GM06990 (cell line): ENCODE data around the gene FAM162A.
"Not testable (repeated sequence)": the region's sequence is repeated elsewhere in the genome, so short reads cannot be mapped to it uniquely, and the experiment has no call there.

Source experiments
- DNase-seq: peaks from one replicate; pipeline ENCODE4 v3.0.0-alpha.2; 2011; ENCODE audit not compliant: insufficient read length; ENCODE audit errors: extremely low read depth
- H3K27me3 ChIP-seq: replicated peaks from 2 replicates; pipeline ENCODE4 v1.6.0; 2011; ENCODE audit warnings: low read length; ENCODE audit not compliant: control insufficient read depth, insufficient read depth
- H3K36me3 ChIP-seq: 2 replicates; pipeline ENCODE4 v1.5.1; 2011; ENCODE audit warnings: low read length; ENCODE audit not compliant: control insufficient read depth, insufficient read depth
- H3K4me3 ChIP-seq: replicated peaks from 2 replicates; pipeline ENCODE4 v1.5.1; 2011; ENCODE audit warnings: low read depth, mild to moderate bottlenecking, control low read depth, low read length
- TF ChIP-seq, protein P1 (sequence below): IDR thresholded peaks from 2 replicates; pipeline ENCODE4 v1.5.1; 2011; ENCODE audit warnings: low read length, control low read depth, mild to moderate bottlenecking, inconsistent platforms; ENCODE audit not compliant: insufficient read depth, poor library complexity, severe bottlenecking

FAM162A gene

DNA sequence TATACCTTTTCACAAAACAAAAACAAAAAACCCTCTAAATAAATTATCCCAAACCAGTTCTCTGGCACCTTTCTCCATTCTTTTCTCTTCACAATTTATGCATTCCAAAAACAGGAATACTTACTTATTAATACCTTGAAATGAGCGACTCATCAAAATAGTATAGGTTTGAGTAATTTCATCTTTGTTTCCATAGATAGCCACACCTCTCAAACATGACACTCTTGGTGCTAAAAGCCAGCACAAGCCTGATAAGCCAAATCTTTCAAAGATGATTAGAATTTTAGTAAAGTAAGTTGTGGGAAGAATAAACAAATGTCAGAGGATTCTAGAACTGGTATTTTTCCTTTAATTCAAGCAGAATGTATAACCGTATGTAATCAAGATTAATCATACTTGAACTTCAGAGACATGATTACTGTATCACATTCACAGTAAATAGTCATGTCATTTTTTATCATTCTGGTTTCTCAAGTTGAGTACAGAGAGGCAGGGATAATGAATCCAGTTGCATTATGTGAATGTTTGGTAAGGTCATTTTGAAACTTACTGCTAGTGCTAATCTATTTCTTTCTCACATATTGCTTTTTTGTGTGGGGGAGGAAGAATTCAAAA lies 44.0 kb downstream of the FAM162A start:
- peaks cover 7% of the 10 kb centered on the region for H3K36me3 ChIP-seq
- H3K4me3 ChIP-seq, result no peak overlapping the region
- DNase-seq, result peak; percentile 16
- TF ChIP-seq, protein P1, sequence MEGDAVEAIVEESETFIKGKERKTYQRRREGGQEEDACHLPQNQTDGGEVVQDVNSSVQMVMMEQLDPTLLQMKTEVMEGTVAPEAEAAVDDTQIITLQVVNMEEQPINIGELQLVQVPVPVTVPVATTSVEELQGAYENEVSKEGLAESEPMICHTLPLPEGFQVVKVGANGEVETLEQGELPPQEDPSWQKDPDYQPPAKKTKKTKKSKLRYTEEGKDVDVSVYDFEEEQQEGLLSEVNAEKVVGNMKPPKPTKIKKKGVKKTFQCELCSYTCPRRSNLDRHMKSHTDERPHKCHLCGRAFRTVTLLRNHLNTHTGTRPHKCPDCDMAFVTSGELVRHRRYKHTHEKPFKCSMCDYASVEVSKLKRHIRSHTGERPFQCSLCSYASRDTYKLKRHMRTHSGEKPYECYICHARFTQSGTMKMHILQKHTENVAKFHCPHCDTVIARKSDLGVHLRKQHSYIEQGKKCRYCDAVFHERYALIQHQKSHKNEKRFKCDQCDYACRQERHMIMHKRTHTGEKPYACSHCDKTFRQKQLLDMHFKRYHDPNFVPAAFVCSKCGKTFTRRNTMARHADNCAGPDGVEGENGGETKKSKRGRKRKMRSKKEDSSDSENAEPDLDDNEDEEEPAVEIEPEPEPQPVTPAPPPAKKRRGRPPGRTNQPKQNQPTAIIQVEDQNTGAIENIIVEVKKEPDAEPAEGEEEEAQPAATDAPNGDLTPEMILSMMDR, result no peak
- no peaks in the 10 kb centered on the region for H3K27me3 ChIP-seq

DNA sequence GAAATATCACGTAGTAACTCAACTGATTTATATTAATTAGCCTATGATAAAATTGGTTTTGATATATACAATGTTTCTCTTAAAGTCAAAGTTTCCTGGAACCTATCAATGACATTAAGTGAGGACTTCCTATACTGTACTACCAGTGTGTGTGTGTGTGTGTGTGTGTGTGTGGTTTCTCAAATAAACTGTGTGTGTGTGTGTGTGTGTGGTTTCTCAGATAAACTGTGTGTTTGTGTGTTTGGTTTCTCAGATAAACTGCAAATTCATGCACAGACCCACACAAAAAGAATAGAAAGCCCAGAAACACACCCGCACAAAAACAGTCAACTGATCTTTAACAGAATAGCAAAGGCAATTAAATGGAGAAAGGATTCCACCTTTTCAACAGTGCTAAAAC lies 46.4 kb downstream of the FAM162A start:
- TF ChIP-seq, protein P1, result no peak
- DNase-seq, result no peak
- H3K27me3 ChIP-seq, result no peaks in the 10 kb centered on the region
- peaks cover 7% of the 10 kb centered on the region for H3K36me3 ChIP-seq
- no peak overlapping the region for H3K4me3 ChIP-seq

GRCh38 chr3:122435950-122436349 lies 52.0 kb downstream of the FAM162A start:
- H3K36me3 ChIP-seq, result peaks cover 11% of the 10 kb centered on the region
- no peaks in the 10 kb centered on the region for H3K27me3 ChIP-seq
- no peak overlapping the region for H3K4me3 ChIP-seq
- TF ChIP-seq, protein P1, result no peak
- no peak for DNase-seq

DNA sequence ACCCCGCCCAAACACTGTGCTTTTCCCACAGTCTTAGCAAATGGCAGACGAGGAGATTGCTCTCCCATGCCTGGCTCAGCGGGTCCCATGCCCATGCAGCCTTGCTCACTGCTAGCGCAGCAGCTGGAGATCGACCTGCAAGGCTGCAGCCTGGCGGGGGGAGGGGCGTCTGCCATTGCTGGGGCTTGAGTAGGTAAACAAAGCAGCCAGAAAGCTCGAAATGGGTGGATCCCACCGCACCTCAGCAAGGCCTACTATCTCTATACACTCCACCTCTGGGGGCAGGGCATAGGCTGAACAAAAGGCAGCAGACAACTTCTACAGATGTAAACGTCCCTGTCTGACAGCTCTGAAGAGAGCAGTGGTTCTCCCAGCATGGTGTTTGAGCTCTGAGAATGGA lies 59.1 kb downstream of the FAM162A start:
- no peaks in the 10 kb centered on the region for H3K27me3 ChIP-seq
- no peak for DNase-seq
- TF ChIP-seq, protein P1, result no peak
- no peak overlapping the region for H3K4me3 ChIP-seq
- H3K36me3 ChIP-seq, result peaks cover 4% of the 10 kb centered on the region

GRCh38 chr3:122443762-122444490 lies 59.9 kb downstream of the FAM162A start:
- DNase-seq, result not testable (repeated sequence)

DNA sequence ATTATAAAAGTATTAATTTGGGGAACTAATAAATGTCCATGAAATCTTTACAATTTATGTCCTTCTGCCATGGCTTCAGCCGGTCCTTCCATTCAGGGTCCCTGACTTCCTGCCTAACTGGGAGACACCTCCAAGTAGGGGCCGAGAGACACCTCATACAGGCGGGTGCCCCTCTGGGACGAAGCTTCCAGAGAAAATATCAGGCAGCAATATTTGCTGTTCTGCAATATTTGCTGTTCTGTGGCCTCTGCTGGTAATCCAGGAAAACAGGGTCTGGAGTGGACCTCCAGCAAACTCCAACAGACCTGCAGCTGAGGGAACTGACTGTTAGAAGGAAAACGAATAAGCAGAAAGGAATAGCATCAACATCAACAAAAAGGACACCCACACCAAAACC lies 60.5 kb downstream of the FAM162A start:
- not testable (repeated sequence) for H3K36me3 ChIP-seq, DNase-seq, H3K27me3 ChIP-seq, H3K4me3 ChIP-seq

More at GRCh38 chr3:122443762-122444490, 59.9 kb downstream of the FAM162A start:
- not testable (repeated sequence) for H3K4me3 ChIP-seq, H3K27me3 ChIP-seq, H3K36me3 ChIP-seq

DNA sequence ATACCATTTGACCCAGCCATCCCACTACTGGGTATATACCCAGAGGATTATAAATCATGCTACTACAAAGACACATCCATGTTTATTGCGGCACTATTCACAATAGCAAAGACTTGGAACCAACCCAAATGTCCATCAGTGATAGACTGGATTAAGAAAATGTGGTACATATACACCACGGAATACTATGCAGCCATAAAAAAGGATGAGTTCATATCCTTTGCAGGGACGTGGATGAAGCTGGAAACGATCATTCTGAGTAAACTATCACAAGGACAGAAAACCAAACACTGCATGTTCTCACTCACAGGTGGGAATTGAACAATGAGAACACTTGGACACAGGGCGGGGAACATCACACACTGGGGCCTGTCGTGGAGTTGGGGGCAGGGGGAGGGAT lies 64.2 kb downstream of the FAM162A start:
- not testable (repeated sequence) for DNase-seq, H3K36me3 ChIP-seq, H3K4me3 ChIP-seq, H3K27me3 ChIP-seq
